HL-60 (cell line): ENCODE results near the gene UBQLN1.

Experiments
- CTCF ChIP-seq: IDR thresholded peaks from one replicate; pipeline ENCODE4 v1.5.1; 2011; ENCODE audit warnings: low read length, control low read depth, inconsistent platforms; ENCODE audit not compliant: insufficient read depth
- SPI1 ChIP-seq: IDR thresholded peaks from 2 replicates; pipeline ENCODE4 v1.6.1; 2012; ENCODE audit warnings: low read depth, mild to moderate bottlenecking, borderline replicate concordance

- no peak for TF ChIP-seq CTCF
- no peak for TF ChIP-seq SPI1
These were observed 68.5 kb downstream of the UBQLN1 start for GRCh38 chr9:83639266-83639665.
